ENCODE data around the gene PSRC1. TPM values are rescaled to one million over a fixed set of nuclear protein-coding genes. Genes with fewer than 3 reads are reported as not detected.

The PSRC1 gene
- total and polyA plus RNA-seq, 12 donors: 0.34 to 2.9 (median 0.73) TPM

DNA sequence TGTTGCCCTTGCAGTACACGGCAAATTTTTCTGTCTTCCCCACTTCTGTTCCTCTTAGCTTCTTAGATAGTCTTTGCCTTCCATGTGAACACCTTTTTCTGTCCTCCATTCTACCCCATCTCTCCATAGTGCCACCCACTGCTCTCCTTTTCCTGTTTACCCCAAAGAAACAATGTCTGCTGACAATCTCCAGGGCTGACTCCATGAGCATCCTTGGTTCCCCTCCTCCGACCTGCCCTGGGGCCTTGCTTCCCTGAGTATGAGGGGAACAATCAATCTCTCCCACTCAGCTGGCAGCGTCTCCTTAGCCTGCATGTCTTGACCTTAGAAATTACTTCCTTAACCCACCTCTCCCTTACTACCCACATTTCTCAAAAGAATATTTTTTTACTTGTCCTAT lies 36.2 kb upstream of the PSRC1 start:
- intact Hi-C loops (cut with DNase I): no loop called here
- DNase-seq: no peak
- no peak for ATAC-seq
- Histone ChIP-seq H3K36me3 (peaks cover 0 to 100% (median 88%) of the 10 kb centered on the region in 9 donors), H3K9me3 (no peaks in the 10 kb centered on the region), H3K27ac (no peak overlapping the region), H3K4me3 (no peak overlapping the region), H3K4me1 (no peaks in the 10 kb centered on the region), H3K27me3 (no peaks in the 10 kb centered on the region)
- 86 to 93% methylated on average over 3 of the region's 3 CpGs for WGBS, 2 donors
- TF ChIP-seq, protein P1, sequence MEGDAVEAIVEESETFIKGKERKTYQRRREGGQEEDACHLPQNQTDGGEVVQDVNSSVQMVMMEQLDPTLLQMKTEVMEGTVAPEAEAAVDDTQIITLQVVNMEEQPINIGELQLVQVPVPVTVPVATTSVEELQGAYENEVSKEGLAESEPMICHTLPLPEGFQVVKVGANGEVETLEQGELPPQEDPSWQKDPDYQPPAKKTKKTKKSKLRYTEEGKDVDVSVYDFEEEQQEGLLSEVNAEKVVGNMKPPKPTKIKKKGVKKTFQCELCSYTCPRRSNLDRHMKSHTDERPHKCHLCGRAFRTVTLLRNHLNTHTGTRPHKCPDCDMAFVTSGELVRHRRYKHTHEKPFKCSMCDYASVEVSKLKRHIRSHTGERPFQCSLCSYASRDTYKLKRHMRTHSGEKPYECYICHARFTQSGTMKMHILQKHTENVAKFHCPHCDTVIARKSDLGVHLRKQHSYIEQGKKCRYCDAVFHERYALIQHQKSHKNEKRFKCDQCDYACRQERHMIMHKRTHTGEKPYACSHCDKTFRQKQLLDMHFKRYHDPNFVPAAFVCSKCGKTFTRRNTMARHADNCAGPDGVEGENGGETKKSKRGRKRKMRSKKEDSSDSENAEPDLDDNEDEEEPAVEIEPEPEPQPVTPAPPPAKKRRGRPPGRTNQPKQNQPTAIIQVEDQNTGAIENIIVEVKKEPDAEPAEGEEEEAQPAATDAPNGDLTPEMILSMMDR (IDR thresholded peaks at IDR 0.05): no peak

GRCh38 chr1:109316506-109316905 lies 33.6 kb upstream of the PSRC1 start:
- no peak for ATAC-seq

GRCh38 chr1:109315288-109315687 lies 32.3 kb upstream of the PSRC1 start:
- Histone ChIP-seq H3K9me3 (no peaks in the 10 kb centered on the region), H3K27me3 (no peaks in the 10 kb centered on the region), H3K27ac (no peak overlapping the region), H3K4me3 (no peak overlapping the region), H3K4me1 (no peaks in the 10 kb centered on the region), H3K36me3 (peaks cover 0 to 100% (median 61%) of the 10 kb centered on the region in 9 donors)
- DNase-seq (no peak), ATAC-seq (no peak)
- TF ChIP-seq, protein P1 (IDR thresholded peaks at IDR 0.05): no peak
- WGBS, 2 donors: 91 to 97% methylated on average over 4 of the region's 4 CpGs
- intact Hi-C loops (cut with DNase I): no loop called here

More at GRCh38 chr1:109316506-109316905, 33.6 kb upstream of the PSRC1 start:
- WGBS, 2 donors: 94 to 95% methylated on average over 1 of the region's 1 CpG
- Histone ChIP-seq H3K36me3 (peaks cover 0 to 100% (median 67%) of the 10 kb centered on the region in 9 donors), H3K27me3 (no peaks in the 10 kb centered on the region), H3K27ac (no peak overlapping the region), H3K9me3 (no peaks in the 10 kb centered on the region), H3K4me3 (no peak overlapping the region), H3K4me1 (no peaks in the 10 kb centered on the region)
- DNase-seq: no peak
- intact Hi-C loops (cut with DNase I): no loop called here
- TF ChIP-seq, protein P1 (IDR thresholded peaks at IDR 0.05): no peak

DNA sequence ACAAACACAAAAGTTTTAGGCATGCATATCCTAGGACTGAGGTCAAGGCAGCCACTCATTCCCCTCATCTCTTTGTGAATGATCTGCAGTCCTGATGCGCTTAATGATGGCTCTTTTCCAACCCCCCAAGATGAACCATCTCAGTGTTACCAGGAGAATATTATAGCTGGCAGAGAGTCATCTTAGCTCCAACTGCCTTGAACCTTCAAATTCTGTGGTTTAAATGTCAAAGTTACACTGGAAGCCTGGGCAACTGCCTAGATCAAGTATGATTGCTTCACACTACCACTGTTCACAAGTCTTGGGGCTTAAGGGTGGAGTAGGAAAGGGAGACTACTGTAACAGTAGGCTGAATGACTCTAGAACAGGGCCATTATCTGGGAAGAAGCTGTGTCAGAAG lies 31.9 kb upstream of the PSRC1 start:
- WGBS, 2 donors: 93 to 96% methylated on average over 1 of the region's 1 CpG
- intact Hi-C loops (cut with DNase I): loop anchor here in 1 of 10 donors (5.0 kb wide), 1 partner anchor 38 kb away; no protein-coding TSS in a partner anchor
- TF ChIP-seq, protein P1 (IDR thresholded peaks at IDR 0.05): no peak
- ATAC-seq (no peak), DNase-seq (no peak)
- peaks cover 0 to 100% (median 56%) of the 10 kb centered on the region in 9 donors for H3K36me3 ChIP-seq
- no peaks in the 10 kb centered on the region for H3K4me1 ChIP-seq
- H3K4me3 ChIP-seq: no peak overlapping the region
- H3K9me3 ChIP-seq: no peaks in the 10 kb centered on the region
- no peaks in the 10 kb centered on the region for H3K27me3 ChIP-seq
- no peak overlapping the region for H3K27ac ChIP-seq

Data from heart right ventricle (tissue), 16 donors.